ENCODE data around the gene LMX1A. TPM values are rescaled to one million over a fixed set of nuclear protein-coding genes. Genes with fewer than 3 reads are reported as not detected.

The LMX1A gene
- total RNA-seq, 4 donors from 2014 or later = 0.18 to 0.67 (median 0.38) TPM; not detected in 1

DNA sequence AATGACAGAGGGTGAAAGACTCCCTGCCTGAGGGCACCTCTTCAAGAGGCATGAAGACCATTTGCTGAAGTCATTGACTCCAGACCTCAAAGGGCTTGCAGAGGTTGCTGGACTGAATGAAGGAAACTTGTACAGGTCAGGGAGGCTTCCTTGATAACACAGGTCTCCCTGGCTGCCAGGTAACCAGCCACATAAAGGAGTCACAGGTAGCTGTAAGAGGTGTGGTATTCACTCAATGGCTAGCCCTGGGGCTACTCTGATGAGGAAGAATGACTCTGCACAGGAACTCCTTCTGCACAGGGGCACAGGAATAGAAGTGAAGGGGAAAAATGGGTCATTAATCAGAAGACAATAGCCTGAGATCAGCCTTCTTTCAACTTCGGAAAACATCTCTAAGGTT, 187.5 kb downstream of the LMX1A start:
- WGBS, 2 donors = 21 to 31% methylated on average over 1 of the region's 1 CpG
- Histone ChIP-seq H3K4me3 (no peak overlapping the region), H3K27ac (no peak overlapping the region), H3K27me3 (peaks cover 0 to 62% (median 0%) of the 10 kb centered on the region in 4 donors), H3K36me3 (no peaks in the 10 kb centered on the region), H3K4me1 (peaks cover 0 to 27% (median 3%) of the 10 kb centered on the region in 3 donors), H3K9me3 (no peaks in the 10 kb centered on the region)
- no peak for DNase-seq
- intact Hi-C loops (cut with DNase I) = no loop called here
- no peak for TF ChIP-seq POLR2A (IDR thresholded peaks at IDR 0.05)
- TF ChIP-seq, protein P1, sequence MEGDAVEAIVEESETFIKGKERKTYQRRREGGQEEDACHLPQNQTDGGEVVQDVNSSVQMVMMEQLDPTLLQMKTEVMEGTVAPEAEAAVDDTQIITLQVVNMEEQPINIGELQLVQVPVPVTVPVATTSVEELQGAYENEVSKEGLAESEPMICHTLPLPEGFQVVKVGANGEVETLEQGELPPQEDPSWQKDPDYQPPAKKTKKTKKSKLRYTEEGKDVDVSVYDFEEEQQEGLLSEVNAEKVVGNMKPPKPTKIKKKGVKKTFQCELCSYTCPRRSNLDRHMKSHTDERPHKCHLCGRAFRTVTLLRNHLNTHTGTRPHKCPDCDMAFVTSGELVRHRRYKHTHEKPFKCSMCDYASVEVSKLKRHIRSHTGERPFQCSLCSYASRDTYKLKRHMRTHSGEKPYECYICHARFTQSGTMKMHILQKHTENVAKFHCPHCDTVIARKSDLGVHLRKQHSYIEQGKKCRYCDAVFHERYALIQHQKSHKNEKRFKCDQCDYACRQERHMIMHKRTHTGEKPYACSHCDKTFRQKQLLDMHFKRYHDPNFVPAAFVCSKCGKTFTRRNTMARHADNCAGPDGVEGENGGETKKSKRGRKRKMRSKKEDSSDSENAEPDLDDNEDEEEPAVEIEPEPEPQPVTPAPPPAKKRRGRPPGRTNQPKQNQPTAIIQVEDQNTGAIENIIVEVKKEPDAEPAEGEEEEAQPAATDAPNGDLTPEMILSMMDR (IDR thresholded peaks at IDR 0.05) = no peak

DNA sequence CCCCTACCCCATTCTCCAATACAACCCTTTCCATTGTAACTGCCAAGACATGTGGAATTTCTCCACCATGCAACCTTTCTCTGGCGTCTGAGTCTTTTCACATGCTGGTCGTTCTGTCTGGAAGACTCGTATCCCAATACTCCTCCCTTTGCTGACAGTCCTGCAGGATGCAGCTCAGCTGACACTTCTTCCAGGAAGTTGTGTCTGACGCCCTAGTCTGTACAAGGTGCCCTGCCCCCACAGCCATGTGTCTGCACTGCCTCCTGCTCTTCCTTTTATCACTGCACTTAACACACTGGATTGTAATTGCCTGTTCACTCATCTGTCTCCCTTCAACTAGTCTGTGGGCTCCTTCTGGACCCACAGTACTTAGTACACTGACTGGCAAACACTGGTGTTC, 188.0 kb downstream of the LMX1A start:
- intact Hi-C loops (cut with DNase I) = no loop called here
- Histone ChIP-seq H3K27me3 (peaks cover 0 to 65% (median 0%) of the 10 kb centered on the region in 4 donors), H3K4me3 (no peak overlapping the region), H3K27ac (no peak overlapping the region), H3K36me3 (no peaks in the 10 kb centered on the region), H3K4me1 (peaks cover 0 to 27% (median 0%) of the 10 kb centered on the region in 3 donors), H3K9me3 (no peaks in the 10 kb centered on the region)
- 66 to 72% methylated on average over 4 of the region's 4 CpGs for WGBS, 2 donors
- no peak for DNase-seq
- TF ChIP-seq POLR2A (IDR thresholded peaks at IDR 0.05) = no peak
- TF ChIP-seq, protein P1 (IDR thresholded peaks at IDR 0.05) = no peak

DNA sequence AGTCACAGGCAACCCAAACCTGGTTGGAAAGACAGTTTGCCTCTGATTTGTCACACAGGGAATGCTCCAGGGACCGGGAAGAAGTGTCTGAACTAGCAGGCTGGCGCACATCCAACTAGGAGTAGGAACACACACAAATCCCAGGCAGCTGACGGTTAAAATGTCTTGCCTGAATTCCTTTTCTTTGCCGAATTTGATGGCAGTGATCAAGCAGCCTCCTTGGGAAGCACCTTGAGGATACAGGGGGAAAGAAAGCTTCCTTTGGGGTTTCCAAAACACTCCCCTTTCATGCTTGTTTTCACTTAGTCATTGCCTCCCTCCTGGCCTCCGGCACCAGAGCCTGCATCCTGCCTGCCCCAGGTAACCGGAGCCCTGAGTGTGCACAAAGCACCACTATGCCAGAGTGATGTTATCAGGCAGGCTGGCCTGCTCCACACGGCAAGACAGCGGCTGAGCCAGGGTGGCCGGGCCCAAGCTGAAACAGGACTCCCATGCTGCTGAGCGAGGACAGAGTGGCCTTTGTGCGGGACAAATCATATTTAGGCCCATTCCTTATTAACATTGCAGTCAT, 193.8 kb downstream of the LMX1A start:
- peaks cover 0 to 35% (median 17%) of the 10 kb centered on the region in 3 donors for H3K4me1 ChIP-seq
- TF ChIP-seq, protein P1 (IDR thresholded peaks at IDR 0.05) = no peak
- TF ChIP-seq POLR2A (IDR thresholded peaks at IDR 0.05) = no peak
- no peaks in the 10 kb centered on the region for H3K9me3 ChIP-seq
- WGBS, 2 donors = 14 to 25% methylated on average over 4 to 7 of the region's 11 CpGs
- no peaks in the 10 kb centered on the region for H3K36me3 ChIP-seq
- peaks cover 0 to 79% (median 0%) of the 10 kb centered on the region in 4 donors for H3K27me3 ChIP-seq
- peak overlapping the region in 2 of 4 donors; percentile 39 to 45 for H3K27ac ChIP-seq
- no peak overlapping the region for H3K4me3 ChIP-seq
- intact Hi-C loops (cut with DNase I) = no loop called here
- DNase-seq = no peak

DNA sequence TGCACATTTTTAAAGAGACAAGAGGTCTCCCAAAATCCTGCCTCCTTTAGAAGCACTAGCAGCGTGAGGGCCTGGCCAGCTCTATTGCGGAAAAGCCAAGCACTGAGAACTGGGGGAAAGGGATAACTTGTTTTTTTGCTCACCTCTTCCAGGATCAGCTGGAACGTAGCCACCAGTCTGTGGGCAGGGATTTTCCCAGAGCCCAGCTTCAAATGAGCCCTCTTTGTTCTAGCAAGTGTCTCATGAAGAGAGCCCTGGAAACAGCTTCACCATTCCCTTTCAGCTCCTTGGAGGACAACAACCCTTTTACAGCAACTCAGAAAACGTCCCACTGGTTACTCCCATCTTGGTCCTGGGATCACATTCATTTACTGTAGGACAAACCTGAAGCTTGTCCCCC, 195.4 kb downstream of the LMX1A start:
- H3K9me3 ChIP-seq = no peaks in the 10 kb centered on the region
- 25 to 35% methylated on average over 4 of the region's 4 CpGs for WGBS, 2 donors
- no peak for DNase-seq
- peaks cover 0 to 35% (median 17%) of the 10 kb centered on the region in 3 donors for H3K4me1 ChIP-seq
- H3K36me3 ChIP-seq = no peaks in the 10 kb centered on the region
- H3K4me3 ChIP-seq = no peak overlapping the region
- TF ChIP-seq, protein P1 (IDR thresholded peaks at IDR 0.05) = no peak
- TF ChIP-seq POLR2A (IDR thresholded peaks at IDR 0.05) = no peak
- peaks cover 0 to 78% (median 0%) of the 10 kb centered on the region in 4 donors for H3K27me3 ChIP-seq
- H3K27ac ChIP-seq = no peak overlapping the region
- intact Hi-C loops (cut with DNase I) = no loop called here

- WGBS, 2 donors = 41 to 59% methylated on average over 4 to 5 of the region's 5 CpGs
Measured at GRCh38 chr1:165153182-165153581, 203.3 kb downstream of the LMX1A start.

More at GRCh38 chr1:165153182-165153581, 203.3 kb downstream of the LMX1A start:
- no peaks in the 10 kb centered on the region for H3K9me3 ChIP-seq
- H3K36me3 ChIP-seq = no peaks in the 10 kb centered on the region
- H3K4me1 ChIP-seq = peaks cover 0 to 9% (median 0%) of the 10 kb centered on the region in 3 donors
- H3K27me3 ChIP-seq = peaks cover 0 to 24% (median 0%) of the 10 kb centered on the region in 4 donors
- no peak for DNase-seq
- intact Hi-C loops (cut with DNase I) = no loop called here
- H3K4me3 ChIP-seq = no peak overlapping the region
- no peak for TF ChIP-seq POLR2A (IDR thresholded peaks at IDR 0.05)
- TF ChIP-seq, protein P1 (IDR thresholded peaks at IDR 0.05) = no peak
- H3K27ac ChIP-seq = no peak overlapping the region

Data from esophagus squamous epithelium (tissue), 5 donors.